ENCODE results near the gene CEP57.

The CEP57 gene

GRCh38 chr11:95790123-95790932, at the start of gene CEP57:
Gene CEP57, plus strand, starts transcription at chr11:95790498. Its CDS starts 201 bp downstream, at chr11:95790699.
- peak; percentile 92 to 96 for DNase-seq (ENCODE audit: low read depth in 2 of 2)

DNA sequence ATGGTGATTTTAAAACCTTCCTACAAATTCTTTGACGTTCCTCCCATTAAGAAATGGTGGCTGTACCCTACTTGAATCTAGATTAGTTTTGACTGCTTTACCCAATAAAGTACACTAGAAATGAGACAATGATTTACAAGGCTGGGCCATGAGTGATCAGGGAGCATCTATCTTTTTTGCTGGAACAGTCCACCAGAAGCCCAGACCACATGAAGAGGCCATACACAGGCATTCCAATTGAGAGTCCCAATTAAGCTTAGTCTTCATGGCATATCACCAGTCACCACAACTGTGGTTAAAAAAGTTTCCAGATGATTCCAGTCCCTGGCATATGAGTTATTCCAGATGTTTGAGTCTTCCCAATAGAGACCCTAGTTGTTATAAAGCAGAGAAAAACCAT, 40.2 kb upstream of the CEP57 start:
- DNase-seq (ENCODE audit: low read depth in 2 of 2): no peak

- DNase-seq (ENCODE audit: low read depth in 2 of 2): no peak
These were observed 38.8 kb upstream of the CEP57 start for GRCh38 chr11:95751515-95751914.

DNA sequence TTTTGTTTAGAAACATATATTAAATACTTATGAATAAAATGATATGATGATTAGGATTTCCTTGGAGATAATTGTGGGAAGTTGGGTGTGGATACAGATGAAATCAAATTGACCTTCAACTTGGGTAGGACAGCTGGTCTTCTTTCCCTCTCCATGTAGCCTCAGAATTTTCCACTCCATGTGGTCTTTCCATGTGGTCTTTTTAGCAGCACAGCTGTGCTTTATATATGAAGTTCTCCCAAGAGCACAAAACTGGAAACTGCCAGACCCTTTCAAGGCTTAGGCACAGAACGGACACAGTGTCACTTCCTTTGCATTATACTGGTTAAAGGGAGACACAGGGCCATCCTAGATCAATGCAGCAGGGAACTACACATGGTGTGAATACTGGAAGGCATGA, 29.4 kb upstream of the CEP57 start:
- DNase-seq (ENCODE audit: low read depth in 2 of 2): no peak

DNA sequence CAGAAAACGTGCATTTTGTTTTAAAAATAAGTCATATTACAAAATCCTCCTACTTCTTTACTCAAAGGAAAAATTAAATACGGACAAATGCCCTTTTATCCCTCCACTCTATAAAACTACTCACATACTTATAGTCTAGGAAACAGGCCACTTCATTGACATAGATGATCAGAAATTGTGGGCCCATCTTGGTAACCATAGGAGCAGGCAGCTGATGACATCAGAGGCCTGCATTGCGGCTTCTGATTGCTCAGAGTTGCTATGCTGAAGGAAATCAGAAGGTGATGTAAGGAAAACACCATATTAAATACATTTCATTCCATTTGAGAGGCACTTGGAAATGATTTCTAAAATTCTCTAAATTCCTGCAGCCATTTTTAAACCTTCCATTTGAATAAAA, 27.8 kb upstream of the CEP57 start:
- no peak for DNase-seq (ENCODE audit: low read depth in 2 of 2)

DNA sequence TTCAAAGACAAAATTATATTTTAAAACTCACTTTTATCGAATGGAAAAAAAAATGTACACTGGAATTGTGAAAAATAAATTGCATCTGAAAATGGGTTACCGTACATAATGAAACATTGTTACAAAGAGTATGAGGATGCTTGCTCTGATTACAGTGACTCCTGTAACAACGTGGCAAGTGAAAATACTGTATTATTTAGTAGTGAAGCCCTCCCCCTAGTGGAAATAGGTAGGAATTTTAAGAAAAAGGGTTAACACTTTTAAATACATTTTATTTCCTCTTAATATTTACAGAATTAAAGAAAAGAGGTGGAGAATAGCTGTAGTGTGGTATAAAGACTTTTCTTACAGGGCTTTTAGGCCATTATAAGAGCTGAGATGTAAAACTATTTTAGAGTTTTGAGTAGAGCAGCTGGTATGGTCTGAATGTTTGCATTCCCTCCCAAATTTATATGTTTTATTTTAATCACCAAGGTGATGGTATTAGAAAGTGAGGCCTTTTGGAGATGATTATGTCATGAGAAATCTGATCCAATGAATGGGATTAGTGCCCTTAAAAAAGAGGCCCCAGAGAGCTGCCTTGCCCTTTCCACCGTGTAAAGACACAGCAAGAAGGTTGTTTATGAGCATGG, 25.9 kb upstream of the CEP57 start:
- DNase-seq (ENCODE audit: low read depth in 2 of 2): no peak

DNA sequence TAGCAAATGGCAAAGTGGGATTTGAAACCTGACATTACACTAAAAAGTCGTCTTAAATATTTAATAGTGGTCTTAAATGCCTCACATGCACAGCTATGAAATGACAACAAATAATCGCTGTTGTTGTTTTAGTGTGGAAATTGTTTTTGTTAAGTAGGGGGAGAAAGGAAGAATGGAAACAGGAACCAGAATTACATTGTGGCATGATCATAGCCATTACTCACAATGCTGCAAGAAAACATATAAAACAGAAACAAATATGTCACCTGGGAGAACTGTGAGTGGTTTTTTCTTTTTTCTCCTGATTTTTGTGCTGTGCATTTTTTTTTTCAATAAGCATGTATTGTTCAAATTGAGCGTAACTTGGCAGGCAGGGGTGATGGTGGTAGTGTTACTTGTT, 23.6 kb upstream of the CEP57 start:
- no peak for DNase-seq (ENCODE audit: low read depth in 2 of 2)

GRCh38 chr11:95767498-95767897, 22.8 kb upstream of the CEP57 start:
- no peak for DNase-seq (ENCODE audit: low read depth in 2 of 2)

GRCh38 chr11:95768521-95768920, 21.8 kb upstream of the CEP57 start:
- no peak for DNase-seq (ENCODE audit: low read depth in 2 of 2)

DNA sequence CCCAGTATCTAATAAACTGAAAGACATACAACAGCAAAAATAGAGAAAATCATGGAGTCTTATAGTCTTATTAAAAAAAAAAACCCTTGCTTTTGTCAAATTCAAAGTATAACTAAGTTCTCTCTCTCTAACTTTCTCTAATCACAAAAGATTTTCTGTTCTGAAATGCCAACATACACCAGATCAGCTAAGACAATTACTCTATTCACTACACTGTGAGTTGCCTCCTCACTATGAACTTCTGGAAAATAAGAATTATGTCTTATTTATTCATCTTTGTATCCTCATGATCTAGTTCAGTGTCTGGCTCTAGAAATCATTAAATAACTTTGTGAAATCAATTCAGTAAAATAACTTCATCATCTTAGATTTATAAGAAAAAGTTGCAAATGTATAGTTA, 13.4 kb upstream of the CEP57 start:
- no peak for DNase-seq (ENCODE audit: low read depth in 2 of 2)

GRCh38 chr11:95778699-95779098, 11.6 kb upstream of the CEP57 start:
- DNase-seq (ENCODE audit: low read depth in 2 of 2): no peak

DNA sequence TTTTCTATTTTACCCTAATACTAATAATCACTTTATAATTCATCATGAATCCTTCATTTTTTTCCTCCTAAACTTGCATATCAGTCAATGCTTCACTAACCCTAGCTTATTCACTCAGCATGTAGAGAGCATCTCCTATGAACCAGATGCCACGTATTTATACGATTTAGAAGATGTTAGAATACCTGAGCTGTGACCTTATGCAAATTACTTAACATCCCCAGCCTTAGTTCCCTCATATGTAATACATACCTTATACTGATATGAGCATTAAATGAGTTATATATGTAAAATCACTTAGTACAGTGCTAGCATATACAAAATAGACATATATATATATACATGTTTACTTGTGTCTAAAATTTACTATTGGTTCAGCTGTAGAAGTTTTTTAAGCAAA, 9.8 kb upstream of the CEP57 start:
- DNase-seq (ENCODE audit: low read depth in 2 of 2): no peak

DNA sequence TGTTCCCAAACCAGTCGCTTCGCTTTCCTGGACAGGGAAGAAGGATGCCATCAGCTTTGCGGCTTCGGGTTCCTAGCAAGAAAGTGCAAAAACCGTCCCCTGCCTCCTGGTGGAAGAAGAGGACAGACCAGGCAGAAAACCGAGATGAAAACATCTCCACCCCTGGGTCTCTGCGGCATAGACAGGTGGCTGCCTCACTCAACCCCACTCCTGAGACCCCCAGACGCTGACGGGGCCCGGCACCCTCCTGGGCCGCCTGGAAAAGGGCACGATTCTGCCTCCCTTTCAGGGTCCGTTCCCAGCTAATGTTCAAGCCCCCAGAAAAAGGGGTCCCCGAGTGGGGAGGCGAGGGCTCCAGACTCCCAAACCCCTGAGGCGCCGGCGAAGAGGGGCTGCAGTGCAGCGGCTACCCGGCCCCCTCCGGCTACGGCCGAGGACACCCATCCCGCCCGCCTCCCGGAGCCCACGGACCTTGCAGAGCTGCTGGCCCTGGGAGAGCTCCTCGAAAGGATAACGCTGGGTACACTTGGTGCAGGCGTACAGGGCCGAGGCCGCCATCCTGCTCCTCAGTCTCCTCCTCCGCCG, 1.3 kb upstream of the CEP57 start:
- peak in 1 of 2 donors; percentile 1 for DNase-seq (ENCODE audit: low read depth in 2 of 2)

- DNase-seq (ENCODE audit: low read depth in 2 of 2): peak; percentile 94 to 96
These were observed 684 bp upstream of the CEP57 start, which contains the start of gene FAM76B for GRCh38 chr11:95789506-95790122. Gene FAM76B, minus strand, starts transcription at chr11:95789782. Its CDS starts 304 bp downstream, at chr11:95789478.

DNA sequence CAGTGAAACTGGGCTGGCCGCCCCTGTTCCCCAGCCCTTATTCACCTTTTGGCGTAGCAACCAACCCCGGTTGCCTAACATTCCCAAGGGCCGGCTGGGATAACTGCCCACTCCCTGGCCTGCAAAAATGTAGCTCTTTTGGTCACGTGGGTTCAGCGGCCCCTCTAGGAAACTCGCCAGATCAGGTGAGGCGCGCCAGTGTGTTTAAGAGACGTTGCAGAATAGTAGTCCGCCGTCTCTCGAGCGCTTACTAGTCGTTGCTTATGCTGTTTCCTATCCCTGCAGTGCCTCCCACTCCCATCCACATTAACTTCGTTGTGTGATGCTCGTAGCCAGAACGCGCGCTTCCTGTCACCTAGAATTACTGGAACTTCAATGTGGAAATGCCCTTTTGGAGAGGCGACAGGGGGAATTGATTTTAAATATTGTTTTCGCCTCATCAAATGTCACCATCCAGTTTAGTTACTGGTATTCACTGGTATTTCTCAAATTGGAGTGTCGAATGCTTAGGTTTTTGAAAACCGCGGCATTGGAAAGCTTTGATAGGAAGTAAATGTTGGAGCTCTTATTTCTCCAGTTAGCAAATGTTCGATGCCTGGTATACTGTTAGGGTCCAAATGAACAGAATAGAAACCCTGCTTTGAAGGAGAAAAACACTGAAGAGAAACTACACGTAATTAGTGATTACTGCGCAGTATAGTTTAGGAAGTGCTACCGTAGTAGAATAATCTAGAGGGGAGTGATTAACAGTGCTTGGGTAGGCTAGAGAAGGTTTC, 823 bp downstream of the CEP57 start:
- DNase-seq (ENCODE audit: low read depth in 2 of 2): peak; percentile 0 to 8

GRCh38 chr11:95791709-95792033, 1.4 kb downstream of the CEP57 start:
- DNase-seq (ENCODE audit: low read depth in 2 of 2): no peak

DNA sequence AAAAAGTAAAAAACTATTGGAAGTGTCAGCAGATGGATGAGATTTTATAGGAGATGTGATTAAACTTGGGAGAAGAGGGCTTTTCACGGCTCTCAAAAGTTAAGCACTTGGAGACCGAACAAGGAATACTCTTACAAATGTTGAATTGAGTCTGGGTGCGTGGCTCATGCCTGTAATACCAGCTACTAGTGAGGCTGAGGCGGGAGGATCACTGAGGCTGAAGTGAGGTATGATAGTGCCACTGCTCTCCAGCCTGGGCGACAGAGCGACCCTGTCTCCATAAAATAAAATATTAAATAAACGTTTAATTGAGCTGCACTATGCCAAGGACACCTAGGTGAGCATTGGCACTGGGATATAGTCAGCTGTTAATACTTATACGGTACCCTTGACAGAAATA, 1.9 kb downstream of the CEP57 start:
- DNase-seq (ENCODE audit: low read depth in 2 of 2): no peak

DNA sequence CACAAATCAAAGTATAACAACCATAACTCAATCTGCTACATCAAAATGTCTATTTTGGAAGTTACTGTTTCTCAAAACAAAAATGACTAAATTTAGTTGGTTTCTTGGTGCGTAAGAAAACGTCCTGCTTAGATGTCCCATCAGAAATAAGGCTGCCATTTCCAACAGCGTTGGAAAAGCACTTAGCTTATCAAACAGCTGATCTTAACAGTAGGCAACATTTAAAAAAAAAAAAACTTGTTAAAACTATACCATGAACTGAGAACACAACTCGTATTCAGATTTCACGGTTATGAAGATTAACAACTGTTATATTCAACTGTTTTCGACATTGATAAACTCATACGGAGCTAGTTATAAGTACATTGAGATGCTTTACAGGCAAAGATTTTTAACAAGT, 2.4 kb downstream of the CEP57 start:
- DNase-seq (ENCODE audit: low read depth in 2 of 2): no peak

- DNase-seq (ENCODE audit: low read depth in 2 of 2): no peak
These were observed 2.8 kb downstream of the CEP57 start for GRCh38 chr11:95793116-95793515.

- no peak for DNase-seq (ENCODE audit: low read depth in 2 of 2)
These were observed 3.8 kb downstream of the CEP57 start for GRCh38 chr11:95794086-95794485.

DNA sequence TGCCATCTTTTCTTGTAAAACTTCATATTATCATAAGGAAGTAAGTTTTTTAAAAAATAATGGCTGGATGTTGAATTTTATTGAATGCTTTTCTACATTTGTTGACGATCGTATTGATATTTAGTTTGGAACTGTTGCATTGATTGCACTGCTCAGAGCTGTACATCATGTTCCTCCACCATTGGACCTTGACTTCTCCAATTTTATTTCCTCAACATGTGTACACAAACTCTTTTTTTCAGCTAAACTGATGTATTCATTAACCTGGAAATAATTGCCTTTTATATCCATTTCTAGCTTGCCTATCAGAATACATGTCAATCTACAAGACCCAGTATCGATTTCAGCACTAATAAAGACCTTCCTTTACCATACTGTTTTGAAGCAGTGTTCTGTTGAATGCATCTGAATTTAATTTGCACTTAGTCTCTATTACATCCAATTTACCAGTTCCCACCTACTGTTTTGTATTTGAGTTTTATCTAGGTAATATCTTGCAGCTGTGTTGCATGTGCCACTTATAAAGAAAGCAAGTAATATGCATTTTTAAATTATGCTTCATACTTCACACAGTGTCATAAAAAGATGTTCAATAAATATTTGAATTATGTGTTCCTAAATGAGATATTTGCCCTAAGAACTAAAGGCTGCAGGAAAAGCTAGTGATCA, 5.5 kb downstream of the CEP57 start:
- DNase-seq (ENCODE audit: low read depth in 2 of 2): no peak

Measured in activated CD8-positive, alpha-beta memory T cell treated with anti-CD3 and anti-CD28 coated beads for 4 hours (primary cell).